Mucosa of rectum (tissue), 2 donors: ENCODE data around the gene FAM83G.
A peak's percentile ranks its signal among the peaks of the same experiment; 100 is the strongest.

Source experiments
- H3K27ac ChIP-seq, 2 donors: one replicate each; pipeline ENCODE4 v1.7.0; 2013; ENCODE audit warnings: inconsistent platforms in 2 of 2, low read depth in 2 of 2, low read length in 2 of 2
- H3K27me3 ChIP-seq, 2 donors: one replicate each; pipeline ENCODE4 v1.7.0; 2013; ENCODE audit warnings: low read length in 2 of 2; ENCODE audit not compliant: control insufficient read depth in 2 of 2, insufficient read depth in 2 of 2
- H3K36me3 ChIP-seq, 2 donors: one replicate each; pipeline ENCODE4 v1.7.0; 2013; ENCODE audit warnings: low read length in 2 of 2; ENCODE audit not compliant: control insufficient read depth in 2 of 2, insufficient read depth in 2 of 2
- H3K4me1 ChIP-seq, 2 donors: one replicate each; pipeline ENCODE4 v1.7.0; 2013; ENCODE audit warnings: low read length in 2 of 2, mild to moderate bottlenecking in 1 of 2; ENCODE audit not compliant: control insufficient read depth in 2 of 2, insufficient read depth in 2 of 2
- H3K4me3 ChIP-seq, 2 donors: one replicate each; pipeline ENCODE4 v1.7.0; 2013; ENCODE audit warnings: low read length in 2 of 2
- H3K9ac ChIP-seq, 2 donors: one replicate each; pipeline ENCODE4 v1.7.0; 2013; ENCODE audit warnings: low read length in 2 of 2, low read depth in 1 of 2, mild to moderate bottlenecking in 1 of 2
- H3K9me3 ChIP-seq, 2 donors: one replicate each; pipeline ENCODE4 v1.7.0; 2013; ENCODE audit warnings: low read length in 2 of 2; ENCODE audit not compliant: control insufficient read depth in 2 of 2
- donor health status: healthy.
- donor health status: Normal muscosa, but diverticular disease.

Gene FAM83G

DNA sequence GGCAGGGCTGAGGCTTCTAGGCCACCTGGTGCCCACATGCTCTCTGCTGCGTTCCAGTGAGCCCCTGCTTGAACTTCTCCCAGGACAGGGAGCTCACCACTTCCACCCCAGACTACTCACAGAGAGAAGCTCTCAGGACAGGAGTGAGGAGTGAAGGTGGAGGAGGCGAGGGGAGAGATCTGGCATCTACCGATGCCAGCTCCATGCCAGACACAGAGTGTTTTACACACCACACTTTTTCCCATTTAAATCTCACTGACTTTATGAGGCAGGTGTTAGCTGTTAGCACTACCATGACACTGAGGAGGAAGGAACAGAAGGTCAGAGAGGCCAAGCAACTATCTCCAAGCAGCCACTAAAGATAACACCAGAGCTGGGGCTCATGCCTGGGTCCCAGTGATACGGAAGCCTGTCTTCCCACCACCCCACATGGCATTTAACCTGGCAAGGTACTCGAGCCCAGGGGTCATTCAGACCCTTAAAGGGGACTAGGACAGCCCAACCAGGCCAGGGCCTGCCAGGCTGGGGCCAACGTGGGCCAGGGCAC is 6.8 kb downstream of the FAM83G start:
- H3K4me1 ChIP-seq = peaks cover 40 to 66% of the 10 kb centered on the region in 2 donors
- peak overlapping the region in 1 of 2 donors; percentile 68 for H3K27ac ChIP-seq
- H3K27me3 ChIP-seq = no peaks in the 10 kb centered on the region

DNA sequence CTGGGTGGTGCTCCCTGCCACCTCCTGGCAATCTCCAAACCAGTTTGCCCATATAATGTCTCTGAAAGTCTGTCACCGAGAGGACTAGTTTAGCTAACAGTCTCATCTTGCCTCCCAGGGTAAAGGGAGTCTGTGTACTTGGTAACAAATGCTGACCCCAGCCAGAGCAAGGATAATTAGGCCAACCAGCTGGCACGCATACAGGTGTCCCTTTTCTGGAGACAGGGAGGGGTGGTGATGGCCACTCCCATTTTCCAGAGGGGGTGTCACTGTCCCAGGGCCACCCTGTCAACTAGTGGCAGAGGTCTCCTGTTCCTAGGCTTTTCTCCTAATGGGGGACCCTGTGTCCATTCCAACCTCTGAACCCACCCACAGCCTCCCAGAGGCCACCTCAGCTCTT is 8.1 kb downstream of the FAM83G start:
- Histone ChIP-seq H3K27ac (no peak overlapping the region), H3K4me1 (peaks cover 27 to 54% of the 10 kb centered on the region in 2 donors), H3K9me3 (no peaks in the 10 kb centered on the region), H3K4me3 (no peak overlapping the region), H3K36me3 (peaks cover 4 to 10% of the 10 kb centered on the region in 2 donors), H3K9ac (no peak overlapping the region), H3K27me3 (no peaks in the 10 kb centered on the region)

More for the DNA sequence above, 6.8 kb downstream of the FAM83G start:
- Histone ChIP-seq H3K9me3 (no peaks in the 10 kb centered on the region), H3K4me3 (no peak overlapping the region), H3K36me3 (peaks cover 4 to 7% of the 10 kb centered on the region in 2 donors), H3K9ac (peak overlapping the region in 1 of 2 donors; percentile 40)

DNA sequence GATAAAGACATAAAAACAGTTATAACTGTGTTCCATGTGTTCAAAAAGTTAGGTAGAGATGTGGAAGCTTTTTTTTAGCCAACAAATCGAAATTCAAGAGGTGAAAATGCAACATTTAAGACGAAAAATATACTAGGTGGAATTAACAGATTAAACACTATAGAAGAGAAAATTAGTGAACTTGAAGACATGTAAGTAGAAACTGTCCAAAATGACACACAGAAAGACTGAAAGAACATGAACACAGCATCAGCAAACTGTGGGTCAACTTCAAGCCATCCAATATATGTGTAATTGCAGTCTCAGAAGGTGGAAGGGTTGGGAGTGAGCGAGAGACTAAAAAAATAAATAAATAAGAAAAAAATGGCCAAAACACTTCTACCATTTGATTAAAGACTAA is 9.3 kb downstream of the FAM83G start:
- Histone ChIP-seq H3K27ac (no peak overlapping the region), H3K36me3 (peaks cover 4 to 10% of the 10 kb centered on the region in 2 donors), H3K9me3 (no peaks in the 10 kb centered on the region), H3K4me1 (peaks cover 21 to 41% of the 10 kb centered on the region in 2 donors), H3K4me3 (no peak overlapping the region), H3K27me3 (no peaks in the 10 kb centered on the region), H3K9ac (no peak overlapping the region)

DNA sequence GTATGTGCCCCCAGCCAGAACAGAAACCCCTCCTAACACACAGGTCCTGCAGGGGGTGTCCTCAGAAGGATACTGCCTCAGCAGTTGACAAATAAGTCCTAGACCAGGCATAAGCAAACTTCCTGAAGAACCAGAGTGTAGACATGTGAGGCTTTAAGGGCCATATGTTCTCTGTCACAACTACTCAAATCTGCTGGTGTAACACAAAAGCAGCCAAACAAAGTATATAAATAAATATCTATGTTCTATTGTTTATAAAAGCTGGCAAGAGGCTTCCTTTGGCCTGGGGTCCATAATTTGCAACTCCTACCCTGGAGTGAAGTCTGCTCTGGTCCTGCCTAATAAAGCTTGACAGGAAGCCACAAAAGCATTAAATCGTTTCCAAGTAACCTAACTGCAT is 9.9 kb downstream of the FAM83G start:
- Histone ChIP-seq H3K27ac (no peak overlapping the region), H3K9me3 (no peaks in the 10 kb centered on the region), H3K27me3 (no peaks in the 10 kb centered on the region), H3K4me1 (peaks cover 21 to 39% of the 10 kb centered on the region in 2 donors), H3K4me3 (no peak overlapping the region), H3K36me3 (peaks cover 0 to 10% of the 10 kb centered on the region in 2 donors), H3K9ac (no peak overlapping the region)

DNA sequence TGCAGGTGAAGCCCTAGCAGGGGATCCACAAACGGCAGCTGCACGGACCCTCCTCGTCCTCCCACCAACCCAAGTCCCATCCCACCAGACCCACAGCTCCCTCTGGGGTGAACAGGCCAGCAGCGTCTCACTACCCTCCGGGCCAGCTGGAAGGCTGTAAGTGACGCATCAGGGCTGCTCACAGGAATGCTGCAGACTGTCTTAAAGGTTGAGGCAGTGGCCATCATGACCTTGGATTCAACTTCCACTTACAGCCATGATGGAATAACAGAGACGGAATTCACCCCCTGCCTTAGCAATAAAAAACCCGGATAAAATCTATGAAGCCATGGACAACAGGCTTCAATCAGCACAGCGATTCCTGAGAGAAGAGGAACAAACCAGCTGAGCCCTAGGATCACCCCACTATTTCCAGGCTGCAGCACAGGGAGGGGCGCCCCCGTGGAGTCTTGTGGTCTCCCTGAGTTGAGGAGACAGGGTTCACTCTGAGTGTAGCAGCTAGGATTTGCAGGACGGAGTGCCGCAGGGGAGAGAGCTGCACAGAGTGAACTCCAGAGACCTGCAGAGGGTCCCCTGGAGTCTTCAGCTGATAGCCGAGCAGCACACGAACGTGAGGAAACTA is 10.5 kb downstream of the FAM83G start:
- no peak overlapping the region for H3K27ac ChIP-seq
- peaks cover 21 to 42% of the 10 kb centered on the region in 2 donors for H3K4me1 ChIP-seq
- H3K4me3 ChIP-seq = peak overlapping the region in 1 of 2 donors; percentile 20
- H3K9me3 ChIP-seq = no peaks in the 10 kb centered on the region
- H3K36me3 ChIP-seq = peaks cover 0 to 7% of the 10 kb centered on the region in 2 donors
- H3K9ac ChIP-seq = peak overlapping the region in 1 of 2 donors; percentile 30
- H3K27me3 ChIP-seq = no peaks in the 10 kb centered on the region

DNA sequence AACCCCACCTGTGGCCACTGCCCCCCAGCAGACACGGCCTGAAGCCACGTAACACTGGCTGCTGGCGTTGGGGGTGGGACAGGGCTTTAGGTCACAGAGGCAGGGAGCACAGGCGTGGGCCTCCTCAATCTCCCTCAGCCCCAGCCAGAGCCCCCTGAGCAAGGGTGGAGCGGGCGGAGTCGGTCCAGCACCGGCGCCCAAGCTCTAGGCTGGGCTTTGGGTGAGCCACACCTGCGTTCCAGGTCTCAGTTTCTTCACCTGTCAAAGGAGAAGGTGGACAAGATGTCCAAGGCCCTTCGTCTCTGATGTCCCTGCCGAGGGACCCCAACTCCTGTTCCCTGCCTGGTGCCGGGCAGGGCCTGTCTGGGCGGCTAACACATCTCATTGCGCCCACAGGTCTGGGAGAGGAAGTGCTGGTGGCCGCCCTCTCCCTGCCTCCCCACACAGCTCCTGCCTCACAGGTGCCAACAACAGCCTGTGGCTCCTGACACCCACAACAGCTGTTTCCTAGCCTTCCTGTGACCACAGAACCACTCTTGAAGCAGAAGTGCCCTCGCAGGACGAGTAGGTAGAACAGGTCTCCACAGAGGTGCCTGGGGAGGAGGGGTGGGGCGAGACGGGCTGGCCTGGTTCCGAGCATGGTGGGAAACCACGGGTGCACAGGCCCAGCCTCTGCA is 12.0 kb downstream of the FAM83G start:
- H3K4me1 ChIP-seq = peaks cover 21 to 47% of the 10 kb centered on the region in 2 donors
- H3K27me3 ChIP-seq = no peaks in the 10 kb centered on the region
- peak overlapping the region in 1 of 2 donors; percentile 3 for H3K4me3 ChIP-seq
- H3K9ac ChIP-seq = no peak overlapping the region
- peaks cover 4 to 7% of the 10 kb centered on the region in 2 donors for H3K36me3 ChIP-seq
- H3K9me3 ChIP-seq = no peaks in the 10 kb centered on the region
- no peak overlapping the region for H3K27ac ChIP-seq

DNA sequence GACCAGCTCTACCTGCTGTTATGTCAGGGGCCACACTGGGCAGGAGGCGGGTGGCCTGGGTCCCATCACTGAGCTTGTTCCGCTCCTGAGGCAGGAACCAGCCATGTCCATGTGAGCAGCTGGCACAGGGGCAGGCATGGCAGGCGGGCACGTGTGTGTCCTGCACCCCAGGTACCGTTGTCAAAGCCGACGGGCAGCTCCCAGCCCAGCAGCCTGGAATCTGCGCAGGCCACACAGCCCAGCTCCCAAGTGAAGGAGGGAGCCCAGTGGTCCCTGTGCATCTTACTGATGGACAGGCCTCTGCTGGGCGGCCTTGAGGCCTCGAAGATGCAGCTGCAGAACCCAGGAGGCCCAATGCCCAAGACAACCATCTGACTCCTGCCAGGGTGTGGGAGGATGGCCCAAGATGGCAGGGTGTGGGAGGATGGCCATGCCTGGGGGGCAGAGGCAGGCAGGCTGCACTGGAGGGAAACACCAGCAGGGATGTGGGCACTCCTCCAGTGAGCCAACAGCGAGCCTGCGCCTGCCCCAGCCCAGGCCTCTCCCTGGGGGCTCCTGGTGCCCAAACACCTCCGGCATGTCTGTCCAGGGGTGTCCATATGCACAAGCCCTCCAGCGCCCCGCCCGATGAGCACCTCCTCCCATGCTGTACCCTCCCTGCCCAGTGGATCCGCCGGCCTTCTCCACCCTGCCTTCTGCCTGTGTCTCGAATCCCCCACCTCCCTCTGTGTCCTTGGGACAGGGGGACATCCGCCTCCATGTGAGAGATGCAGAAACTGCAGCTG is 12.8 kb downstream of the FAM83G start:
- Histone ChIP-seq H3K27me3 (no peaks in the 10 kb centered on the region), H3K9me3 (no peaks in the 10 kb centered on the region), H3K4me1 (peaks cover 20 to 41% of the 10 kb centered on the region in 2 donors), H3K9ac (no peak overlapping the region), H3K36me3 (peaks cover 9 to 11% of the 10 kb centered on the region in 2 donors), H3K27ac (no peak overlapping the region), H3K4me3 (no peak overlapping the region)

DNA sequence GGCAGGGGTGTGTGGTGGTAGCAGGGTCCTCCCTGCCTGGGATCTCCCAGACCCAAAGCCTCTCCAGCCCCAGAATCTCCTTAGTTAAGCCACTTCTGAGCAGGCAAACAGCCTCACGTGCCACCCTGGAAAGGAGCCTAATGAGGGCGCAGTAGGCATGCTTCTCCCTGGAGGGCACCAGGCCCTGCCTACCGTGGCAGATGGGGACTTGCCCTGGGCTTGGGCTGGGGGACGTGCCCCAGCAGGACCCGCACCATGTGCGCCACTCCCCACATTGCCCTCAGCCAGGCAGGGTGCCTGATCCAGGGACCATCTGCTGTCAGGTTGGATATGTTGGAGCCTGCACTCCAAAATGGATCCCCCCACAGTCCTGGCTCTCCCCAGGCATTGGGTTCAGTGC is 14.2 kb downstream of the FAM83G start:
- Histone ChIP-seq H3K4me1 (peaks cover 20 to 46% of the 10 kb centered on the region in 2 donors), H3K9ac (no peak overlapping the region), H3K27me3 (no peaks in the 10 kb centered on the region), H3K36me3 (peaks cover 12 to 14% of the 10 kb centered on the region in 2 donors), H3K27ac (no peak overlapping the region), H3K9me3 (no peaks in the 10 kb centered on the region), H3K4me3 (no peak overlapping the region)

DNA sequence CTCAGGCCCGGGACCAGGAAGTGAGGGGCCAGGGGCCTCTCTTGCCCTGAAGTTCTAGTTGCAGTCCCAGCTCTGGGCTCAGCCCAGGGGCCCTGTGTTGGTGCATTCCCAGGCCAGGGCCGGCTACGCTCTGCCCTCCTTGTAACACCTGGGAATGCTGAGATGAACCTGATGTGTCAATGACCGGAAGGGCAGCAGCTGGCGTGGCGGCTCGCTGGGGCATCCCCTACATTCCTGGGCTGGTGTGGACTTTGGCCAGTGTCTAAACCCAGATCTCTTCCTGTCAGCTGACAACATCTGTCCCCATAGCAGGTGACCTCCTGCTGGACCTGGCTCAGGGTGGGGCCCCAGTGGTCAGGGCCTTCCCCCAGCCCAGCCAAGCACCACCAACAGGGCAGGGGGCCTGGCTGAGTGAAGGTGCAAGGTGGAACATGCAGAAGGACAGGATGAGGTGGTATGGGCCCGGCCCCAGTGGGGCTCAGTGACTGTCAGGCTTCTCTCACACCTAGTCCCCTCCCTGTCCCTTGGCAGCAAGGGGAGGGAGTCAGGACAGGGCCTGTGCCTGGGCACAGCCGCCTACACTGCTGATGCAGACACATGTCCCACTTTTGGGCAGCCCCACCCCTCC is 15.9 kb downstream of the FAM83G start:
- Histone ChIP-seq H3K9me3 (no peaks in the 10 kb centered on the region), H3K4me1 (peaks cover 13 to 37% of the 10 kb centered on the region in 2 donors), H3K9ac (peak overlapping the region in 1 of 2 donors; percentile 44), H3K36me3 (peaks cover 14 to 18% of the 10 kb centered on the region in 2 donors), H3K27me3 (no peaks in the 10 kb centered on the region), H3K4me3 (peak overlapping the region in 1 of 2 donors; percentile 36), H3K27ac (peak overlapping the region; percentile 70 to 81)
